GM21528 (cell line): Measurements from ENCODE around the gene ARHGAP5.

ENCODE experiments used
- ATAC-seq: cut with Tn5 transposase; IDR thresholded peaks from one replicate; pipeline ENCODE4 v1.9.1; 2021; ENCODE audit warnings: mild to moderate bottlenecking, moderate library complexity; ENCODE audit not compliant: unreplicated experiment, low FRiP score

The ARHGAP5 gene

GRCh38 chr14:32169191-32169590 is 92.1 kb downstream of the ARHGAP5 start:
- no peak for ATAC-seq

GRCh38 chr14:32171469-32171868 is 94.4 kb downstream of the ARHGAP5 start:
- ATAC-seq: no peak

DNA sequence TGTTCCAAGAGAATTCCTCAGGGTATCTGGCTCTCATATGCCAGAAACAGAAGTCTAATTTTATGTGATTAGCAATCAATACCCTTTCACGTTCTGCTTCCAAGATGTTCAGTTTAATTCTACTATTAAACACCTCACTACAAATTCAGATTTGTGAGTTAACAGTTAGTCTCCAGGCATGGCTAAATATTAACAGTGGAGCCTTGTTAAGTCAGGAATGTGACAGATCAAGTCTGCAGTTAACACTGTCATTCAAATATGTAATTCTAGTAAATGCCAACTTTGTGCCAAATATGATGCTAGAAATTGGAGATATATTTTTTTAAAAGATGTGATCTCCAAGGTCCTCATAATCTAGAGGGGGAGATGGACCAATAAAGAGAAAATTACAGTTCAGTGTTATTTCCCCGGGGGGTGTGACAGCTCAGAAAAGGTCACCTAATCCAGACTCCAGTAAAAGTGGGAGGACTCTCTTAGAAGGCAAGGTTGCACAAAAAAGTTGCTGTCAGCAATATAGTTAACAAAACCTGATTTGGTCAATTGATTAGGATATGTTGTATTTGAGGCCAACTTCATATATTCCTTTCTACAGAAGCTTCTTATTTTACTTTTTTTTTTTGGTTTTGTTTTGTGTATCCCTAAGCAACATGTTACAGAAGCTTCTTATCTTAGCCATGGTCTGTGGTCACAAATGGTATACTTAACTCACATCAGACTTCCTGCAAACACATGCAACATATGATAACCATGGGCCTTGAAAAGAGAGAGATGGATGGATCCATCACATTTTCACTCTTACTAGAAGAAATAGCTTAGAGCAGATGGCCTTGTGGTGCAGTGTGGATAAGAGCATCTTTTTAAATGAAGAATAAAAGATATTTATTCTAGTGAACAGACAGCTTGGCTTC is 106.3 kb downstream of the ARHGAP5 start:
- ATAC-seq: no peak

DNA sequence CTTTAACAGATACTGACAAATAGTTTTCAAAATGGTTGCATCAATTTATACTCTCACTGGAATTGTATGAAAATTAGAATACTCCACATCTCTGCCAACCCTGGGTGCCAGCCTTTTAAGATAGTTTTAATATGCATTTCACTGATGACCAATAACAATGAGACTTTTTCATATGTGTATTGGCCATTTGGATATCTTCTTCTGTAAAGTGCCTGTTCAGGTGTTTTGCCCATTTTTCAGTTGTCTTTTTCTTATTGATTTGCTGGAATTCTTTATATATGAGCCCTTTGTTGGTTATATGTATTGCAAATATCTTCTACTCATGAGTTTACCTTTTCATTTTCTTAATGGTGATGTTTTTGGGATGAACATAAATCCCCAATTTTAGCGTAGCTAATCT is 108.0 kb downstream of the ARHGAP5 start:
- ATAC-seq: no peak

DNA sequence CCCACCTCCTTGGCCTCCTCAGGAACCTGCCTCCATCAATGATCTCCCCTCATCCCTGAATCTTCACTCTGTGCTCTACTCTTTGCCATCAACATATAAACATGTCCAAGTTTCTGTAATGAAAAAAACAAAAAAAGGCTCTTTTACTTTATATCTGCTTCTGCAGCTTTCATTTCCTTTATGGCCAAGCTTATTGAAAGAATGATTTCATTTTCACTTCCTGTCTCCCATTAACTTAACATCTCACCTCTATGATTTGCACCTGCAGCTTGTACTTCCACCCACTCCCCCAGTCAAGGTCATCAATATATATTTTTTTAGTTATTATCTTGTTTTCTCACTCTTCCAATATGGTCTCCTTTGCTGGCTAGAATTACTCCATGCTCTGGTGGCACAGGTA is 109.1 kb downstream of the ARHGAP5 start:
- peak; percentile 74 for ATAC-seq

DNA sequence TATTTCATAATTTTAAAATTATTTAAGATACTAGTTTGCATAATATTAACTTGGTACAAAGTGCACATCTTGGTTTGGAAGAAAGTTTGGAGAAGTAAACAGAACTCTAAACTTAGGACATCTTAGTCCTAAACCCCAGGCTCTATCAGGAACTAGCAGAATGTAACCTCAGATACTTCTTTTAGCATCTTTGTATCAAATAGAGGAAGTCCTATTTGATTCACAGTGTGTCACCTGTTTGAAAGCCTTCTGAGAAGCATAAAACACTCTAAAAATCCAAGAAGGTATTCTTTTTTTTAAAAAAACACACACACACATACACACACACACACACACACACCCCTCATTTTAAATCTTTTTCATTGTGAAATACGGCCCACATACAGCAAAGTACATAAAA is 112.7 kb downstream of the ARHGAP5 start:
- ATAC-seq: no peak

DNA sequence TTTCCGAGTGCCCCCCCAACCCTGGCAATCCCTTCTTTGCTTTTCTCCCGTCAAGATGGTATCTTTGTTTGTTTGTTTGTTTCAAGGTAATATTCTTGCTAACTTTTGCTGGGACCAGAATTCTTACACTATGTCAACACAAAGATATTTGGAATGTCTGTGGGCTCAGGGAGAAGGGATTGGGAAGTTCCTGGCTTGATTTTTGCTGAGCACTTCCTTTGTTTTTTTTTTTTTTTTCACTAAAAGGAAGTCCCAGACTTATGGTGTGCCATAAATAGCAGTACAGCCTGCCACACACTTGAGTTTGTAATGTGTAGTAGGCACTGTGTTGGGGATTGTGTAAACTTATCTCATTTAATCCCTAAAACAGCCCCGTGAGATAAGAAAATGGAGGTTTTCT is 113.6 kb downstream of the ARHGAP5 start:
- ATAC-seq: no peak

DNA sequence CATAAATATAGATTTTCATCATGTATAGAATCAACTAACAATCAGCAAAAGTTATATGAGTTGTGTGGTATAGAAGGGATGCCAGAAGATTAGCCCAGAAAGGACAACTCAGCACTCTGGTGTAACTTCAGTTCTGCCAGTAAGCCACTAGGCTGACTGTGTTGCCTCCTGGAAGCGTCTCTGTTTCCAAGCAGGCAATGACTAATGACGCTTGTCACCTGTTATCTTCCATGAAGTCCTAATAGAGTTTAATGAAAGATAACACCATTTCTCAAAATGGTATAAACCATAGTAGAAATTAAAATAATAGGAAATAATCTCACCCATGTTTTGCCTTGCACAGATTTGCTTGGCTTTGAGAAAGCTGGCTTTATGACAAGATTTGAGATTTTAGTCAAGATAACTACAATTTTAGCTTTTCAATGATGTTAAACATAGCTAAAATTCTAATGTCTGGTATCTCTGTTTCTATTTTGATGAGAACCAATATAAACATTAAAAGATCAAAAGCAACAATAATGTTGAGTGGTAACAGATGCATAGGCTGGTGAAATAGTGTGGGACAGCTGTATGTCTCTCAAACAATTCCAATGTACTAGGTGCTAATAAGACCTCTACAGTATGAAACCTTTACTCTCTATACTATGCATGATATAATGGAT is 115.7 kb downstream of the ARHGAP5 start:
- no peak for ATAC-seq

DNA sequence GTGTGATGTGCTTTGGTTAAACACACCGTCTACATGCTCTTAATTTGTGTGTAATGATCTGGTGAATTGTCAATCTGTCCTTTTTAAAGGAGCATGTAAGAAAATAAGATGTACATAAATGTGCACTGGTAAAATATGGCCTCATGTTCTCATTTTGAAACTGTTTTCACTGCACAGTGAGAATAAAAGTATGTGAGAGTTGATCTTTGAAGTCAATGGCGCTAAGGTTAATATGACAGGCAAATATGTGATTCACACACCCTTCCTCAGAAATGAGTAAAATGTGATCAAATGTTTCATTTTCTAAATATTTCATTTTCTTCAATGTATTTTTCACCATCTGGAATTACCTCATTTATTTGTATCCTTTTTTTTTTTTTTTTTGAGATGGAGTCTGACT is 116.4 kb downstream of the ARHGAP5 start:
- ATAC-seq: no peak

- no peak for ATAC-seq
Observed at GRCh38 chr14:32195636-32196035, 118.5 kb downstream of the ARHGAP5 start.

DNA sequence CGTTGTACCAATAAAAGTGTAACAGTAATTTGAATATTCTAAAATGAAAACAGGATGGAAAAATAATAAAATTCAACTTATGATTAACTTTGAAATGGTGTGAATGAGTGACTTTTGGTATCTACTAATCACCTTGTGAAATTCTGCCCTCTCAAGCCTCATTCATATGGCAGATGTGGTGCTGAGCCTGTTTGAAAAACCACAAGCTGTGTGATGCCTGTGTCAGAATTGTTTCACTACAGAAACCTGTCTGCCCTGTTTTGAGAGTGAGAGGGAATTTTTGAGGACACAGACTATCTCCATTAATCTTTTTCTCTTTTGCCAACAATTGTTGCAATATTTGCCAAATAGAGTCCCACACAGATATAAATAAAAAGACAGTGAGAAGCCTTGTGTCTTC is 120.8 kb downstream of the ARHGAP5 start:
- ATAC-seq: peak; percentile 39

- ATAC-seq: no peak
Observed at GRCh38 chr14:32200368-32201192, 123.5 kb downstream of the ARHGAP5 start.

DNA sequence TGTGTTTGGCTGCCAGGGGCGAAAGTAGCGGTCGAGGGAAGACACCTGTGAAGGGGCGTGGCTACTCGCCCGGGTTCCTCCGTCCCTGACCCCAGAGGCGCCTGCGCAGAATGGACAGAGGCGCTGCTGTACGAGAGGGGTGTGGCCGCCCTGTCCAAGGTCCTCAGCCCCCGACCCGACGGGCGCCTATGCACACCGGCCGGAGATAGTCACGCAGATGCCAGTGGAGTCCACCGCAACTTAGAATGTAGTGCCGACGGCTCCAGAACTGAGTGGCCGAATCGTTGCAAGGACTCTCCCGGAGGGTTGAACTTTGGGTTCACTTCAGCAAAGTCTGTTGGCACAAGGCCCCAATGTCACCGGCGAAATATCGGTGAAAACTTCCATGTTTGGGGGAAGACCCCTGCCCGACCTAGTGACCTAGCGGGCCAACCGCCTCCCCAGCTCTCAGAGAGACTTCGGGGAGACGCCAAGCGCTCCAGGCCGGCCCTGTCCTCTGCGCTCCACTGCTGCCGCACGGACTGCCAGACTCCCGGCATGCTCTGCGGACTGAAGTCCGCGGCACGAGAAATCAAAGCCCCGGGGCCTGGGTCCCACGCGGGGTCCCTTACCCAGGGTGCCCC is 124.2 kb downstream of the ARHGAP5 start:
- peak; percentile 58 for ATAC-seq

- no peak for ATAC-seq
Observed at GRCh38 chr14:32201816-32202490, 124.8 kb downstream of the ARHGAP5 start, which contains the start of gene RNU6-7. RNU6-7 (plus strand) TSS chr14:32202045.

GRCh38 chr14:32202491-32202997 is 125.4 kb downstream of the ARHGAP5 start:
- ATAC-seq: no peak

DNA sequence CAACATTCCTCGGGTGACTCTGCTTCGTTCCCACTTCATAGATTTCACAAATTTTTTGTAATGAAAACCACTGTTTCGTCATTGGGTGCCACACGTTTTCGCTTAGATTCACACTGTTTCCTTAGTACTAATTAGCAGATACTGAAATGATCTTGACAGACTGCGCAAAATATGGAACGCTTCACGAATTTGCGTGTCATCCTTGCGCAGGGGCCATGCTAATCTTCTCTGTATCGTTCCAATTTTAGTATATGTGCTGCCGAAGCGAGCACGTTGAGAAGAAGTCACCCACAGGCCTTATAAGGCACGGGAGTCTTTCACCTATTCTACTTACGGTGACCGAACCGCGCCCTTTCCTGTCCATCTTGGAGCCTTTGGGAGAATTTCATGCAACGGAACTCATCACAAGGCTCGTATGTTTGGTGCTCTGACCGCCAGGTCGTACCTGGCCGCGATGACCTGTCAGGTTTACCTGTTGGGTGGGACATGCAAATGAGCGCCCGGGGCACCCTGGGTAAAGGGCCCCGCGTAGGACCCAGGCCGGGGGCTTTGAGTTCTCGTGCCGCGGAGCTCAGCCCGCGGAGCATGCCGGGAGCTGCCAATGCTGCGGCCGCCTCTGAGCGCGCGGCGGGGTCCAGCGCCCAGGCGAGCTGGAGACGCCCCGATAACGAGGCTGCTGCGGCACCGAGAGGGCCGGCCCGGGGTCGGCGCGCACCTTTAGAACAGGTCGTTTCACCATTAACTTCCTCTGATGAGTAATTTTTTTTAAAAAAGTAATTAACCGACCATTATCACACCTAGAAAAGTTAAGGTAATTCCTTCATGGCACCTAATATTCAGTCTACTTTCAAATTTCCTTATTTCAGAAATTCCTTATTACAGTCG is 126.1 kb downstream of the ARHGAP5 start, which contains the start of gene RNU6-8:
TSS of gene RNU6-8 (minus strand) at position 272 of the 885 bp plus-strand sequence.
- ATAC-seq: peak; percentile 61

GRCh38 chr14:32203928-32204357 is 126.8 kb downstream of the ARHGAP5 start:
- no peak for ATAC-seq

GRCh38 chr14:32205554-32205953 is 128.4 kb downstream of the ARHGAP5 start:
- no peak for ATAC-seq

GRCh38 chr14:32205984-32206383 is 128.9 kb downstream of the ARHGAP5 start:
- no peak for ATAC-seq
